Midbrain (tissue), 1 donor: ENCODE results near the gene LRRC34.

ENCODE experiments used
- DNase-seq: peaks from one replicate; lab custom pipeline; 2025; lab: John Stamatoyannopoulos, UW

Gene LRRC34, protein sequence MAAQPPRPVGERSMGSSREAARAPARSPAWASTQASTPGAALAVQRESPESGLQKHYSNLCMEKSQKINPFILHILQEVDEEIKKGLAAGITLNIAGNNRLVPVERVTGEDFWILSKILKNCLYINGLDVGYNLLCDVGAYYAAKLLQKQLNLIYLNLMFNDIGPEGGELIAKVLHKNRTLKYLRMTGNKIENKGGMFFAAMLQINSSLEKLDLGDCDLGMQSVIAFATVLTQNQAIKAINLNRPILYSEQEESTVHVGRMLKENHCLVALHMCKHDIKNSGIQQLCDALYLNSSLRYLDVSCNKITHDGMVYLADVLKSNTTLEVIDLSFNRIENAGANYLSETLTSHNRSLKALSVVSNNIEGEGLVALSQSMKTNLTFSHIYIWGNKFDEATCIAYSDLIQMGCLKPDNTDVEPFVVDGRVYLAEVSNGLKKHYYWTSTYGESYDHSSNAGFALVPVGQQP

DNA sequence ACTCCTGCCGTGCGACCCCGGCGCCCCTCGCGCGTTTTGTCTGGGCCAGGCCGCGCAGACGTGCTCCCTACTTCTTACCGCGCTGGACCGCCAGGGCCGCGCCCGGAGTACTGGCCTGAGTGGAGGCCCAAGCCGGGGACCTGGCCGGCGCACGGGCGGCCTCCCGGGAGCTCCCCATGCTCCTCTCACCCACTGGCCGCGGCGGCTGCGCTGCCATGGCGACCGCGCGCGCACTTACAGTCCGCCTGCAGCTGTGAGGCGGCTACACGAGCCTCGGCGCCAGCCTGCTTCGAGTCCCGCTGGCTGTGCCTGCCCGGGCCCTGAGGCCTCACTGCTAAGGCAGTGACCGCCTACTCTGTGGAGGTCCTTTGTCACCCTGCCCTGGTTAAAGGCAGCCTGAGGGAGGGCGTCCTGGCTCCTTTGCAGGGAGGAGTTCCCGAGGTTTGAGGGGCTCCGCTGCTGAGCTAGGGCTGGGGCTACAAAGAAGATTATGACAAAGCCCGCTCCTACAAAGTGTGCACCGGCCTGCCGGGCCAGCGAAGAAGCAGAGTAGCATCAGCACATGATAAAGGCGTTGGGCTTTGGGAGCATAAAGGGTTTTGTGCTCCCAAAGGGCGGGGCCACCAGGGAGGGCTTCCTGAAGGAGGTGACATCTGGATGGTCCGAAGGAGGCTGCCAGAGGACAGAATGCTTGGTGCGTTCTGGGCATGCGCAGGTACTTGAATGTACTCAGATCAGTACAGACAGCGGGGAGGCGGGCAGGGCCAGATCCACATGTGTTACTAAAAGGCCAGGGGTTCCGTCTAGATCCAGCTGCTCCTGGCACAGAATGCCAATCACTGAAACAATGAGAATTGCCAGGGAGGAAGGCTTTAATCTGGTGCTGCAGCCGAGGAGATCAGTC, at the start of gene LRRC34, which contains the start of gene LRRIQ4:
Gene LRRC34 (minus strand): TSS at position 573 of the 904 bp plus-strand sequence. CDS start 356 bp downstream, at position 217.
Gene LRRIQ4 (plus strand): TSS at position 539 of the 904 bp plus-strand sequence. CDS start 9,052 bp downstream, outside the sequence.
- DNase-seq, result peak; percentile 66

DNA sequence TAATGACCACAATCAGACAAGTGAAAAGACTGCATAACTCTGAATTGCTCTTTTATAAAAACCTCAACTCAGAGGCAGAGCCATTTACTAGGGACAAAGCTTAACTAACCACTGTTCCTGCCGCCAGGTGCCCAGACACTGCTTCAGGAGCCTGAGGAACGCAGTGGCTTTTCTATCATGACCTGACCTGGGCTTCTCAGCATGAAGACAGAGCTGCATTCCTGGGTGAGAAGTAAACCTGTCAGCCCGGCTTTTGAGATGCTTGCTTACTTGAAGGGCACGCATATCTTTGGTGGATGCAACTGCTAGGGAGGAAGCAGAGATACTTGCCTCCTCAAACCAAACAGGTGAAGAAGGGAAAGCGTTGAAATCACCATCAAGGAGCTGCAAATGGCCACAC, 49.2 kb upstream of the LRRC34 start:
- DNase-seq, result no peak

DNA sequence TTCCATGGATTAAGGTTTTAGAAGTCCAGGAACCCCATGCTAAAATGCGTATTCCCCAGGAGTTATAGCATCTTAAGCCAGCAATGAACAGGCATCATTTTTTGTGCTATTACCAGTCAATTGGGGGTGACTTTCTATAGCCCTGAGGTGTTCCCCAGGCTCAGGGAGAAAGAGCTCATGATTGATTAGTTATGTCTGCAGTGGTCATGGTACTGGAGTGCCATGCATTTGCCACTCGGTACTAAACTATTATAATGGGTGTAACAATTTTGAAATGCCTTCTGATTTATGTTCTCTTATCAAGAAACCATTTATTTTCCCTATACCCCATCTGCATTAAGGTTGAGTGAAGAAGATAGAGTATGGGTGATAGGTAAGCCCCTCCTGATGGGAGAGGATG, 45.1 kb upstream of the LRRC34 start:
- DNase-seq, result no peak

DNA sequence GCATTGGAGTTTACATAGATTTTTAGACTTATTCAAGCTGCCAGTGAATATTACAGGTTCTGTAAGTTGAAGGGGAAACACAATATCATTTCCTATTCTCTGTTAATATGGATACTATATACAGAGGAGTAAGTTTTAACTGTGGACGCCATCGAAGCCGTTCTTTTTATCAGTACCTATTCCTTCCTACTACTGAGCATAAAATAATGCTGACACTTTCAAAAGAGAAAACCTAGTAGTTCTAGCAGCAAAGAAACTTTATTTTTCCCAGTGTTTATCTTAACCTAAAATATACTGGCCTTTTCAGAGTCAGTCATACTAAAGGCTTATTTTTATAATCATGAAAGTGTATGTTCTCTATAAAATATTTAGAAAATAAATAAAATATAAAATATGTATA, 42.8 kb upstream of the LRRC34 start:
- DNase-seq, result no peak

DNA sequence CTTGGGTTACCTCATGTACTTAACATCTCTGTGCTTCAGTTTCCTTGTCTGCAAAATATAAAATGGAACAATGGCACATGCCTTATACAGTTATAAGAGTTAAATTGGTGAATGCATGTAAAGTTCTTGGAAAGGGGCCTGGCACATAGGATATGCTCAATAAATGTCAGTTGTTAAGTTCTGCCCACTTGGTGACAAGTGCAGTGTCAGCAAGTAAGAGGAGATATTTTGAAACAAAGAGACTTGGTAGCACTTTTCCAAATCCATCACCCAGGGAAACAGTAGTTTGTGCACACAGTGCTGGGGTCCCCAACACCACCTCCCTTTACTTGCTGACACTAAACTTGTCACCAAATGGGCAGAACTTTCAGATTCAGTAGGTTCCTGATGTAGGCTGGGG, 37.9 kb upstream of the LRRC34 start:
- no peak for DNase-seq

DNA sequence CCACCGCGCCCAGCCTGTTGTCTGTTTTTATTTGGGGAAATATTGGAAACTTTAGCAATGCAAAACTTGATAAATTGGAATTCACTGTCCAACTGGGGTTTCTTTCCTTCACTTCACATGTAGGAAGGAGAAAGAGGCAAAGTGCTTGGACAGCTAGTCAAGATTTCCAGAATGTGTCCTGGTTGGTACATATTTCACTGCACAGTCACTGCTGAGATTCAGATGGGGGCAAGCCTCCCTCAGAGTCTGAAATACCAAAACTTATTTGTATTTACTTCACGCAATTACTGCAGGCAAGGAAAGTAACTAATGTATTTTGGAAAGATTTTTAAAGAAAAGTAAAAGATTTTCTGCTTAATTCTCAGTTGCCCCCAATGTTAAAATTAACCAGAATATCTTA, 36.0 kb upstream of the LRRC34 start:
- DNase-seq, result no peak

DNA sequence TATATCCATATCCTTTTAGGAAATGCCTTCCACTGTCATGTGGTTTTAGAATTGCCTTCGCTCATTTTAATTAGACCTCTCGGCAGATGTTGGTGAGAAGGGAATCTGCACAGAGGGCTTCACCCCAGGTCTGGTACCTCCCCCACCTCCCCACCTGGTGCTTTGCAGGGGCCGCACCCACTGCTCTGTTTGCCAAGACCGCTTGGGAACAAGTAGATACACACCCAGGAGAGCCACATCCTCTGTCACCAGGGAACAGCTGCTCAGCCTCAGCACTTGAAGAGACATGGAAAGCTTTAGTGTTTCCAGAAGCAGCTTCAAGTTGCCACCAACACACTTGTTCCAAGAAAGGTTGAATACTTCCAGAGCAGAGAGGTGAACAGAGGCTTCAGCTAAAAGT, 35.2 kb upstream of the LRRC34 start:
- no peak for DNase-seq

DNA sequence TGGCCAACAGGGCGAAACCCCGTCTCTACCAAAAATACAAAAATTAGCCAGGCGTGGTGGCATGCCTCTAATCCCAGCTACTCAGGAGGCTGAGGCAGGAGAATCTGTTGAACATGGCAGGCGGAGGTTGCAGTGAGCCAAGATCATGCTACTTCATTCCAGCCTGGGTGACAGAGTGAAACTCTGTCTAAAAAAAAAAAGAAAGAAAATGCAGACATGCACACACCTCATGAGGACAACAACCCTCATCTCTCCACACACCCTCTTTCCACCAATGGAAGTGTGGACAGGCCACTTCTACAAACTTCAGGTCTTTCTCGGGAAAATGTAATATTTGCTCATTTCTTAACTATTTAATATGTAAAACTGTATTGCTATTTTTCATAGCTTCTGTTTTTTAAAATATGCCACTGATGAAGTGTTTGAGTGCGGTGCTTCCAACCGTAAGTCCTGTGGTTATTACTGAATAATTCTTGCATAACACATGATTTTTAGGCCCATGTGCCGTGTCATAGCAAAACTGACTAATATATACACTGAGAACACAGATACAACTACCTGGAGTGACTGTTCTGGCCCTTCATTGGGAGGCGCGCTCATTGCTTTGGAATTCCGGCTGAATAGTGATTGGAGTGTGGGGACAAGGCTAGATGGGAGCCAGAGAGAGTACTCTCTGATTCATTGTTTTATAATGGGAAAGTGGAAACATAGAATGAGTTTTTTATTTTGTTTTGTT, 33.9 kb upstream of the LRRC34 start:
- no peak for DNase-seq

DNA sequence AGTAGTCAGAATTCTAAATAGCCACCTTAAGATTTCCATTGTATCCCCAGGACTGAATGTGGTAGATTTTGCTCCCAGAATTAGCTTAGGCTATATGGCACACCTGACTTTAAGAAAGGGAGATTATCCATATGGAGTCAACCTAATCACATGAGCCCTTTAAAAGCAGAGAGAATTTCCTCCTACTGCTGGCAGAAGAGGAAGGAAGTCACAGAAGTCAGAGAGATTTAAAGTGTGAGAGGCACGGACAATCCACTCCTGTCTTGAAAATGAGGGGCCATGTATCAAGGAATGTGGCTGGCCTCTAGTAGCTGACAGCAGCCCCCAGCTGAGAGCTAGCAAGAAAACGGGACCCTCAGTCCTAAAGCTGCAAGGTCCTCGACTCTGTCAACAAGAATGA, 30.3 kb upstream of the LRRC34 start:
- DNase-seq, result no peak

DNA sequence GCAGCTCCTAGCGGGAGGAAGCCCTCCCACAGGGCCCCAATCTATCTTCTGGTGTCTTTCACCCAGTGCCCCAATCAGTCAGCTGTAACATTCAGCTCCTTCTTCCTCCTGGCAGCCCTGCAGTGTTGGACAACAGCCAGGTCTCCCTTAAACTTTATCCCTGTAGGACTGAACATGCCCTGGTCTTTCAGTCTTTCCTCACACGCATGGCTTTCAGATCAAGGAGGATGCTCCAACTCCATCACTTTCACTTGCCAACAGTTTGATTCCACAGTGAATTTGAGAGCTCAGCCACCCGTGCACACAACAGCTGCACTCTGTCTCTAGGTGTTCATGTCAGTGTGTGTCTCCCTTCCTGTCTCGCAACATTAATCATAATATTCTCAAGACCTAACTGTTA, 28.5 kb upstream of the LRRC34 start:
- DNase-seq, result no peak

DNA sequence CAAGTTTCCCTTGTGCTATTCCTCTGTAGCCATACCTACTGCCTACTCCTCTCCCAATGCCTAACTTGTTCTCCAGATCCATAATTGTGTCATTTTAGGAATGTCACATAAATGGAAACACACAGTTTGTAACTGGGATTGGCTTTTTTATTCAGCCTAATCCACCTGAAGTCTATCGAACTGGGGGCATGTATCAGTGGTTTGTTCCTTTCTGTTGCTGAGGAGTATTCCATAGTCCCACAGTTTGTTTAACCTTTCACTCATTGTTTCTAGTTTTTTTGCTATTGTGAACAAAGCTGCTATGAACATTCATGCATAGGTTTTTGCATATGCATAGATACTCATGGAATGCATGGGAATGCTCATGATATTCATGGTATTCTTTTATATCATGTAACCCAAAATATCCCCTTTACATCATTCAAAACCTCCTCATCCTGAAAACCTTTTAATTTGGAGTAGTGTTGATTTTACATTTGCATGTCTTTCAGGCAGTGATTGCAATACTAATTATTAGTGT, 25.9 kb upstream of the LRRC34 start:
- DNase-seq, result no peak

DNA sequence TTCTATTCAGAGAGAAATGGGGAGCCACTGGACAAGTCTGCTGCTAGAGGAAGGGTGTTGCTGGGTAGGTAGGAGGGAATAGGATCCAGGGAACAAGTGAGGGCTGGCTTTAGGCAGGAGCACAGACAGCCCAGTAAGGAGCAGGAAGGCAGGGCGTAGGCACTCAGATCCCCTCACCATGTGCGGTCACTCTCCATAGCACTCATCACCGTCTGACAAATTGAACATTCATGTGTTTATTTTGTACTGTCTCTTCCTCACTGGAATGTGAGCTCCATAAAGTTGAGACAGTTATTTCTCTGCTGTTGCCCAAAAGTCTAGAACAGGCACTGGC, 24.2 kb upstream of the LRRC34 start:
- DNase-seq, result no peak

DNA sequence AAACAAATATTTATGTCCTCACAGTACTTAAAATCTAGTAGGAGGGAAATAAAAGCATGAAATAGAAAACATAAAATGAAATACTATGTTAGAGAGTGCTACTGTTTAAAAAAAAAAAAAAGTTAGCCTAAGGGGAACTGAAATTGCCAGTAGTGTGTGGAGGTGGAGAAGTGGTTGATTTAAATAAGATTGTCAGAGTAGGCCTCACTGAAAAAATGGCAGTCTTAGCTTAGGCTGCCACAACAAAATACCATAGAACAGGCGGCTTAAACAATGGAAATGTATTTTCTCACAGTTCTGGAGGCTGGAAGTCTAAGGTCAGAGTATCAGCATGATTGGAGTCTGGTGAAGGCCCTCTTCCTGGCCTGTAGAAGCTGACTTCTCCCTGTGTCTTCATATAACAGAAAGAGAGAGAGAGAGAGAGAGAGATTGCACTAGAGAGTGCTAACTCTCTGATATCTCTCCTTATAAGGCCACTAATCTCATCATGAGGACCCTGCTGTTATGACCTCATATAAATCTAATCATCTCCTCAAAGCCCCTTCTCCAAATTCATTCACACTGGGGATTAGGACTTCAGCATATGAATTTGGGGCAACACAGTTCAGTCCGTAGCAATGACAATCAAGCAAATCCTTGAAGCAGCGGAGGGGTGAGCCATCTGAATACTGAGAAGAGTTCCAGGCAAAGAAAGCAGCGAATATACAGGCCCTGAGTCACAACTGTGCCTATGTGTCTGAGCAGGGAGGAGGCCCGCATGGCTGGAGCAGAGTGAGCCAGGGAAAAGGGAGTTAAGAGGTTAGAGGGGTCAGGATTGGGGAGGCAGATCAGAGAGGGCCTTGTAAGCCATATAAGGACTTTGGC, 23.6 kb upstream of the LRRC34 start:
- no peak for DNase-seq

DNA sequence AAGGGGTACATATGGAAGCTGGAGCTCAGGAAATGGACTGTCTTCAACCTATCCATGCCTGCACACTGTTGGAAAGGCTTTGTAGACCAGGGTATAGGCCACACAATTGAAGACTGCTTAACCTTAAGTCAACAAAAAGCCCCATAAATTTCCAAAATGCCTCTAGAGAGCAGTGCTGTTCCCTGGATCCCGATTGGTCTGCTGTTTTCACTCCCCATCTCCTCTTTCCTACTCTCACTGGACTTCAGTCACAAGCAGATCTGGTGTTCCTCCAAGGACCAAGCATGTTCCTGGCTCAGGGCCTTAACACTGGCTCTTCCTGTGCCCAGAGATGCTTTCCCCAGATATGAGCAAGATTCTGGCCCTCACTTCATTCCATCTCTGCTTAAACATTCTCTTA, 22.8 kb upstream of the LRRC34 start:
- no peak for DNase-seq

DNA sequence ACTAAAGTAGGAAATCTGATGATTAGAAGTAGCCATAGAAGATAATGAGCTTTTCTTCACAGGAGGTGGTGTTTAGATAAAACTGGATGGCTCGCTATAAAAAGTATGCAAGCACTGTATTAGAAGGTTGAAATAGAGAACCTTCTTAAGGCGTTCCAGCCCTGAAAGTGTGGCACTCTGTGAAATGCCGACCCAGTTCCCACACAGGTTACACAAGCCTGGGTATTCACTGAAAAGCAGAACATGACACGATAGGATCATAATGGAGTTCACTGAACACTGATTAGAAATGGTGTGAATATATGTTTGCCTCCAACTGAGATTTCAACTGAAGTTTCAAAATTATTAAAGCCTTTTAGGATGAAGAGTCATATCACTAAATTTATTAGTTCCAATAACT, 15.0 kb upstream of the LRRC34 start:
- no peak for DNase-seq

DNA sequence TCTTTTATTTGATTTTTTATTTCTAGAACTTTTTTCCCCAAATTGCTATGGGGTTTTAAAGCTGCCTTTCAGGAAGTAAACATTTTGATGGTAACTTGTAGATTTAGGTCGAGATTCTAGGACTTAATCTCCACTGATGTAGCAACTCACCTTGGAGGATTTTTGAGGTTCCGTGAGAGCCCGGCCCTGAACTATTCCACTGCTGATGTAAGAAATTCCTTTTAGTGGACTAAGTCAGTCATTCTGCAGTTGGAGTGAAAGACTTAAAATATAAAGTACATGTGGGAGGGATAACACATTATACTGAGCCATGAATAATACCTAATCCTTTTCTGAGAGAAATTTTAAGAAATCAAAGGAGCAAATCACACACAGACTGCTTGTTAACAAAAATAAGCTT, 12.6 kb upstream of the LRRC34 start:
- no peak for DNase-seq

DNA sequence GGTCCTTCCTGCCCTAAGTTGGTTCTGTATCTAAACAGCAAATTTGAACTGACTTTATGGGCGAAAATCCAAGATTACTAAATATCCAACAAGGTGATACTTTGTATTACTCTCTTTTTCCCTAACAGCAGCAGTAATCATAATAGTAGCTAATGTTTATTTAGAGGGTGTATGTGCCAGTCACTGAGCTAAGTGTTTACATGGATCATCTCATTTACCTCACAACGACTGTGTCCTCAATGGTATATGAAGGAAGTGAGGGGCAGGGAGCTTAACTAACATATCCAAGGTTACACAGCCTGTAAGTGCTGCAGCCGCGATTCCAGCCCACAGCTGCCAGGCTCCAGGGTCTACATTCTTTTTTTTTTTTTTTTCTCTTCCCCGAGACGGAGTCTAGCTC, 10.3 kb upstream of the LRRC34 start:
- DNase-seq, result no peak

DNA sequence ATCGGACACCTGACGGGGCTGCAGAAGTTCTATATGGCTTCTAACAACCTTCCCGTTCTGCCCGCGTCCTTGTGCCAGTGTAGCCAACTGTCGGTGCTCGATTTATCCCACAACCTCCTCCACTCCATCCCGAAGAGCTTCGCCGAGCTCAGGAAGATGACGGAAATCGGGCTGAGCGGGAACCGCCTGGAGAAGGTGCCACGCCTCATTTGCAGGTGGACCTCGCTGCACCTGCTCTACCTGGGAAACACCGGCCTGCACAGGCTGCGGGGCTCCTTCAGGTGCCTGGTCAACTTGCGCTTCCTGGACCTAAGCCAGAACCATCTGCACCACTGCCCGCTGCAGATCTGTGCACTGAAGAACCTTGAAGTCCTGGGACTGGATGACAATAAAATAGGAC, 9.8 kb upstream of the LRRC34 start:
- no peak for DNase-seq

DNA sequence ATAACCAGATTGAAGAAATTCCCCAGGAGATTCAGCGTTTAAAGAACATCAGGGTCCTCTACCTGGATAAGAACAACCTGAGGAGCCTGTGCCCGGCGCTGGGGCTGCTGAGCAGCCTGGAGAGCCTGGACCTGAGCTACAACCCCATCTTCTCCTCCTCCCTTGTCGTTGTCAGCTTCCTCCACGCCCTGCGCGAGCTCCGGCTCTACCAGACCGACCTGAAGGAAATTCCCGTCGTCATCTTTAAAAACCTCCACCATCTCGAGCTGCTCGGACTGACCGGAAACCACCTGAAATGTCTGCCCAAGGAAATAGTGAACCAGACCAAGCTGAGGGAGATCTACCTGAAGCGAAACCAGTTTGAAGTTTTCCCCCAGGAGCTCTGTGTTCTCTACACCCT, 9.4 kb upstream of the LRRC34 start:
- no peak for DNase-seq

DNA sequence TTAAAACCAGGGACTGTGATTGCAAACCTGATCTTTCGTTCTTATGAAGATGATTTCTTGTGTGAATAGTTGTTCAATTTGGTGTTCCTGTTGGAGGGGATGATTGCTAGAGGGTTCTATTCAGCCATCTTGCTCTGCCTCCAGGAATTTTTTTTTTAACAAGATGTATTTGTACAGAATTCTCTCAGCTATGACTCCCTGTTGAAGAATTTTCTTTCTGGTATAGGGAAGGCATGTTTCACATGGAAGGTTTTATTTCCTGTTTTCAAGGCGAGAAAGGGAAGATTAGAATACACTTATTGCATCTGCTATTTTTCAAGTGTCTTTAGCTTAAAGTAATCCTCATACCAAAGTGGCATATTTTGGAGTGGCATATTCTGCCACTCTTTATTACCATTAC, 5.6 kb upstream of the LRRC34 start:
- no peak for DNase-seq

DNA sequence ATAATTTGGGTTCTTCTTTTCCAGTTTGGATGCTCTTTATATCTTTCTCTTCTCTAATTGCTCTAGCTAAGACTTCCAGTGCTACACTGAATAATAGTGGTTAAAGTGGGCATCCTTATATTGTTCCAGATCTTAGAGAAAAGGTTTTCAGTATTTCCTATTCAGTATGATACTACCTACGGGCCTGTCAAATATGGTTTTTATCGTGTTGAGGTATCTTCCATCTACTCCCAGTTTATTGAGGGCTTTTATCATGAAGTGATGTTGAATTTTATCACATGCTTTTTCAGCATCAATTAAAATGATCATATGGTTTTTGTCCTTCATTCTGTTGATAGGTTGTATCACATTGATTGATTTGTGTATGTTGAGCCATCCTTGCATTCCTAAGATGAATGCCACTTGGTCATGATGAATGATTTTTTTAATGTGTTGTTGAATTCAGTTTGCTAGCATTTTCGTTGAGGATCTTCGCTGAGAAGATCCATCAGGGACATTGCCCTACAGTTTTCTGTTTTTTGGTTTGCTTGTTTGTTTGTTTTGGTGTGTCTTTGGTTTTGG, 3.0 kb upstream of the LRRC34 start:
- no peak for DNase-seq
